Astrocyte (in vitro differentiated cells and primary cell): ENCODE data around the gene SCGB1D1.

Source experiments
- CTCF ChIP-seq: IDR thresholded peaks from 2 replicates; pipeline ENCODE4 v1.5.1; 2011; ENCODE audit warnings: low read depth, mild to moderate bottlenecking, inconsistent platforms, low read length, moderate library complexity; ENCODE audit not compliant: insufficient read depth
- EZH2 ChIP-seq: IDR thresholded peaks from 2 replicates; pipeline ENCODE4 v1.6.1; 2012; ENCODE audit warnings: mild to moderate bottlenecking, low read length, inconsistent platforms; ENCODE audit not compliant: insufficient read depth

DNA sequence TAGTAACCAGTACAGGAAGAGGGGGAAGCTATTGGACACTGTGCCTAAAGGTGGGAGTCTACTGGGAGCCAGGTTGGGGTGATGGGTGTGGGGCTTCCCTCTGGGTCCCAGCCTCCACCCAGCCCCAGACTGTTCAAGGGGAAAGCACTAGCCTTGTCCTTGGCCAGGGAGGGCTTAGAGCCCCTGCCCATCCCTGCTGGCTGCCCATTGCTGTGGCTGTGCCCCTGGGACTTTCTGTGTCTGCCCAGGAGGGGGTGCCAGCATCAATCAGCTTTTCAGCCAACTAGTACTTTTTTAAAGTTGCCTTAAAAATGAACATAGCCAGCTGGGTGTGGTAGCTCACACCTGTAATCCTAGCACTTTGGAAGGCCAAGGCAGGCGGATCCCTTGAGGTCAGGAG is 46.3 kb upstream of the SCGB1D1 start:
- TF ChIP-seq CTCF, result no peak
- TF ChIP-seq EZH2, result no peak
